H9 (cell line): ENCODE data around the gene CTSA. TPM values are rescaled to one million over a fixed set of nuclear protein-coding genes. Genes with fewer than 3 reads are reported as not detected.
A peak's percentile ranks its signal among the peaks of the same experiment; 100 is the strongest.

Experiments
- DNase-seq: peaks from one replicate; pipeline ENCODE4 v3.0.0-alpha.2; 2017
- H2AFZ ChIP-seq: one replicate; pipeline ENCODE4 v1.6.1; 2013; ENCODE audit warnings: mild to moderate bottlenecking, low read length, control low read depth, moderate library complexity
- H2AK5ac ChIP-seq: 2 replicates; pipeline ENCODE4 v1.6.1; 2013; ENCODE audit warnings: low read length, control low read depth, mixed read lengths; ENCODE audit not compliant: insufficient read length
- H2BK120ac ChIP-seq: one replicate; pipeline ENCODE4 v1.6.1; 2013; ENCODE audit warnings: low read depth, mild to moderate bottlenecking, low read length, control low read depth, inconsistent platforms; ENCODE audit not compliant: poor library complexity, severe bottlenecking
- H2BK12ac ChIP-seq: 2 replicates; pipeline ENCODE4 v1.6.1; 2013; ENCODE audit warnings: low read length, control low read depth, mixed read lengths, low read depth; ENCODE audit not compliant: insufficient read length
- H2BK15ac ChIP-seq: 2 replicates; pipeline ENCODE4 v1.6.1; 2013; ENCODE audit warnings: low read depth, low read length, control low read depth
- H2BK20ac ChIP-seq: one replicate; pipeline ENCODE4 v1.6.1; 2013; ENCODE audit warnings: low read depth, mild to moderate bottlenecking, low read length, control low read depth, inconsistent platforms; ENCODE audit not compliant: poor library complexity, severe bottlenecking
- H2BK5ac ChIP-seq: 2 replicates; pipeline ENCODE4 v1.6.1; 2013; ENCODE audit warnings: low read length, control low read depth, mixed read lengths; ENCODE audit not compliant: insufficient read length
- H3K14ac ChIP-seq: 2 replicates; pipeline ENCODE4 v1.6.1; 2013; ENCODE audit warnings: low read length, control low read depth; ENCODE audit not compliant: insufficient read depth
- H3K18ac ChIP-seq: 2 replicates; pipeline ENCODE4 v1.6.1; 2013; ENCODE audit warnings: low read depth, mild to moderate bottlenecking, mixed read lengths, low read length, control low read depth; ENCODE audit not compliant: insufficient read length
- H3K23ac ChIP-seq: 2 replicates; pipeline ENCODE4 v1.6.1; 2013; ENCODE audit warnings: low read length, control low read depth, mixed read lengths, low read depth; ENCODE audit not compliant: insufficient read length
- H3K23me2 ChIP-seq: 2 replicates; pipeline ENCODE4 v1.6.1; 2013; ENCODE audit warnings: low read depth, mild to moderate bottlenecking, mixed read lengths, low read length, control low read depth; ENCODE audit not compliant: insufficient read length, poor library complexity, severe bottlenecking
- H3K27ac ChIP-seq: 2 replicates; pipeline ENCODE4 v1.5.1; 2013; ENCODE audit warnings: low read length, control low read depth, mixed read lengths, low read depth; ENCODE audit not compliant: insufficient read length
- H3K27me3 ChIP-seq: 2 replicates; pipeline ENCODE4 v1.6.1; 2013; ENCODE audit warnings: low read length, control low read depth, inconsistent platforms; ENCODE audit not compliant: insufficient read depth
- H3K4ac ChIP-seq: 2 replicates; pipeline ENCODE4 v1.6.1; 2013; ENCODE audit warnings: low read depth, mild to moderate bottlenecking, control low read depth, inconsistent platforms, low read length, moderate library complexity
- H3K4me1 ChIP-seq: 2 replicates; pipeline ENCODE4 v1.6.1; 2013; ENCODE audit warnings: low read length, control low read depth, inconsistent platforms; ENCODE audit not compliant: insufficient read depth
- H3K4me2 ChIP-seq: 2 replicates; pipeline ENCODE4 v1.6.1; 2013; ENCODE audit warnings: low read length, control low read depth, mixed read lengths; ENCODE audit not compliant: insufficient read length, insufficient read depth
- H3K56ac ChIP-seq: 2 replicates; pipeline ENCODE4 v1.6.1; 2013; ENCODE audit warnings: low read depth, mild to moderate bottlenecking, mixed read lengths, low read length, control low read depth; ENCODE audit not compliant: insufficient read length
- H3K79me1 ChIP-seq: 2 replicates; pipeline ENCODE4 v1.6.1; 2013; ENCODE audit warnings: low read depth, mild to moderate bottlenecking, moderate library complexity, low read length, control low read depth, inconsistent platforms; ENCODE audit not compliant: insufficient read depth, poor library complexity, severe bottlenecking
- H3K79me2 ChIP-seq: 2 replicates; pipeline ENCODE4 v1.6.1; 2013; ENCODE audit warnings: low read length, control low read depth, inconsistent platforms; ENCODE audit not compliant: insufficient read depth
- H3K9ac ChIP-seq: 2 replicates; pipeline ENCODE4 v1.6.1; 2013; ENCODE audit warnings: low read length, control low read depth, mixed read lengths; ENCODE audit not compliant: insufficient read length; ENCODE audit errors: extremely low read depth
- H3K9me3 ChIP-seq: one replicate; pipeline ENCODE4 v1.6.1; 2013; ENCODE audit warnings: low read depth, low read length, inconsistent platforms; ENCODE audit not compliant: control insufficient read depth
- H3T11ph ChIP-seq: one replicate; pipeline ENCODE4 v1.6.1; 2013; ENCODE audit warnings: mild to moderate bottlenecking, low read length, control low read depth, inconsistent platforms
- H4K20me1 ChIP-seq: one replicate; pipeline ENCODE4 v1.6.1; 2013; ENCODE audit not compliant: control insufficient read depth, insufficient read length, insufficient read depth
- H4K5ac ChIP-seq: 2 replicates; pipeline ENCODE4 v1.6.1; 2013; ENCODE audit warnings: low read depth, mild to moderate bottlenecking, mixed read lengths, low read length, control low read depth; ENCODE audit not compliant: insufficient read length
- H4K8ac ChIP-seq: replicated peaks from 2 replicates; pipeline ENCODE4 v1.6.1; 2013; ENCODE audit warnings: low read length, control low read depth, mixed read lengths, low read depth; ENCODE audit not compliant: insufficient read length
- H4K91ac ChIP-seq: 2 replicates; pipeline ENCODE4 v1.6.1; 2013; ENCODE audit warnings: low read depth, mild to moderate bottlenecking, moderate library complexity, mixed read lengths, low read length, control low read depth; ENCODE audit not compliant: insufficient read length
- H3K27ac Mint-ChIP-seq, 3 experiments: 2 replicates in 2 of 3; 3 replicates in 1 of 3; pipeline ENCODE4 v1.8.0; 2020 to 2021; ENCODE audit warnings: mixed read lengths in 3 of 3, mild to moderate bottlenecking in 1 of 3, moderate library complexity in 1 of 3
- H3K27me3 Mint-ChIP-seq: 2 replicates; pipeline ENCODE4 v1.8.0; 2021; ENCODE audit warnings: low read depth, mild to moderate bottlenecking, moderate library complexity, mixed read lengths
- H3K36me3 Mint-ChIP-seq, 3 experiments: 2 replicates in 2 of 3; 3 replicates in 1 of 3; pipeline ENCODE4 v1.8.0; 2020 to 2021; ENCODE audit warnings: low read depth in 3 of 3, mixed read lengths in 3 of 3; ENCODE audit not compliant: insufficient read depth in 1 of 3
- H3K4me1 Mint-ChIP-seq, 2 experiments: 2 replicates each; pipeline ENCODE4 v1.8.0; 2020; ENCODE audit warnings: mixed read lengths in 2 of 2
- H3K4me3 Mint-ChIP-seq, 2 experiments: 2 replicates in 1 of 2; 3 replicates in 1 of 2; pipeline ENCODE4 v1.8.0; 2020 to 2021; ENCODE audit warnings: mild to moderate bottlenecking in 2 of 2, mixed read lengths in 2 of 2, moderate library complexity in 1 of 2
- H3K9me3 Mint-ChIP-seq, 2 experiments: 2 replicates in 1 of 2; 3 replicates in 1 of 2; pipeline ENCODE4 v1.8.0; 2020; ENCODE audit warnings: mild to moderate bottlenecking in 2 of 2, mixed read lengths in 2 of 2, moderate library complexity in 1 of 2
- CTCF ChIP-seq: fragments of 200-600 bp; sonication (generic); conservative IDR thresholded peaks from 3 replicates; pipeline ENCODE4 v1.8.0; 2021; ENCODE audit warnings: antibody characterized with exemption, mild to moderate bottlenecking
- WGBS: extraction: QIAGEN DNeasy Blood & Tissue Kit; methylation state at CpG from one replicate; pipeline ENCODE4 v1.1.7; 2013; ENCODE audit warnings: missing lambda C conversion rate, low lambda C conversion rate, mixed read lengths; ENCODE audit not compliant: insufficient read length; ENCODE audit errors: extremely low coverage; 5-methylcytosine and 5-hydroxymethylcytosine counted together
- total RNA-seq: library from RNA; stranded (reverse); gene quantifications from 2 replicates; pipeline ENCODE4 v1.2.1, GENCODE V29; 2021

Gene CTSA
- total RNA-seq, 1 experiment from 2014 or later = 64.4 TPM

DNA sequence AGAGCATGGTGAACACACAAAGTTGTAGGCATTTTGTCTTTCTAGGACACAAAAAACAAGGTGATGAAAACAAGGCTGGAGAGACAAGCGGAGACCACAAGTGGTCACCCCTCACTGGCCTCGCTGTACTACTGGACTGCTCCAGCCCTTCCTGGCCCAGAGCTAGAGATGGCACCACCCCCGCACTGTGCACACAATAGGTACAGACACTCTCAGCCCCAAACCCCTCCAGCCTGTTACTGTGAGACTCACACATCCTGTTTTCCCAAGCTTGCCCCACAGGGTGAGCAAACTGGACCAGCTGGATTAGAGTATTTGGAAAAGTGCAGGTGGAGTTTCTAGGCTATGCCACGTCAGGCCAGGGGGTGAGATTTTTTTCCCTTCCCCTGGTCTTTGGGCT, 18.5 kb upstream of the CTSA start:
- Mint-ChIP-seq H3K4me3 (no peak overlapping the region), H3K27me3 (no peaks in the 10 kb centered on the region)

More for the DNA sequence above, 18.5 kb upstream of the CTSA start:
- Histone ChIP-seq H2AK5ac (no peak overlapping the region), H4K8ac (no peak overlapping the region), H3K9ac (no peak overlapping the region), H2BK120ac (no peak overlapping the region), H3K9me3 (no peaks in the 10 kb centered on the region), H3K27ac (no peak overlapping the region), H2BK12ac (no peak overlapping the region), H4K5ac (no peak overlapping the region), H3K4me1 (no peaks in the 10 kb centered on the region; the same call in 1 of the 2 replicates), H2AFZ (no peak overlapping the region), H4K20me1 (no peaks in the 10 kb centered on the region), H3K23me2 (no peaks in the 10 kb centered on the region), H2BK5ac (no peak overlapping the region), H3T11ph (no peak overlapping the region), H3K18ac (no peak overlapping the region), H3K23ac (no peak overlapping the region), H3K56ac (no peak overlapping the region), H3K79me2 (no peaks in the 10 kb centered on the region), H2BK15ac (no peak overlapping the region), H3K4ac (no peak overlapping the region), H4K91ac (no peak overlapping the region), H3K79me1 (no peaks in the 10 kb centered on the region), H2BK20ac (no peak overlapping the region), H3K27me3 (no peaks in the 10 kb centered on the region), H3K14ac (no peak overlapping the region), H3K4me2 (no peak overlapping the region)
- no peaks in the 10 kb centered on the region for H3K9me3 Mint-ChIP-seq
- H3K4me1 Mint-ChIP-seq = no peaks in the 10 kb centered on the region
- peaks cover 0 to 8% (median 0%) of the 10 kb centered on the region in 3 experiments; a peak in 3 of 7 replicates for H3K36me3 Mint-ChIP-seq
- no peak for TF ChIP-seq CTCF
- DNase-seq = no peak
- WGBS = no CpG with 5 or more reads among the region's 4 CpGs
- 0 out of 7 replicates have a peak overlapping the region, but pooled peaks of 1 of the 3 experiments have one; percentile 2 for H3K27ac Mint-ChIP-seq
